GM12878 (cell line): ENCODE results near the gene NID1. TPM values are rescaled to one million over a fixed set of nuclear protein-coding genes. Genes with fewer than 3 reads are reported as not detected.

Source experiments
- ATAC-seq: fragments of 200-7000 bp; cut with Tn5 transposase; 3 replicates; pipeline ENCODE4 v1.9.1; 2020; ENCODE audit warnings: mild to moderate bottlenecking, moderate library complexity
- BruUV-seq: library from RNA; stranded (reverse); fragments of 400-500 nt; replicated peaks from 2 replicates; lab custom pipeline; 2021; lab: Mats Ljungman, UMichigan
- CTCF ChIA-PET: fragments of 300-600 bp; sonication (Branson Sonifier 250); formaldehyde crosslinking; extraction: SDS; loops from one replicate; lab custom pipeline; 2021; ENCODE audit warnings: inconsistent platforms; lab: Yijun Ruan, JAX
- POLR2A ChIA-PET: fragments of 350-600 bp; formaldehyde crosslinking; extraction: SDS; loops from one replicate; lab custom pipeline; 2021; ENCODE audit warnings: inconsistent platforms; lab: Charles Lee
- RAD21 ChIA-PET: fragments of 300-600 bp; sonication (Branson Sonifier 250); formaldehyde crosslinking; loops from one replicate; lab custom pipeline; 2023; ENCODE audit warnings: antibody characterized with exemption; ENCODE audit not compliant: unreplicated experiment; lab: Charles Lee
- SMC1A ChIA-PET: fragments of 300-600 bp; sonication (Branson Sonifier 250); formaldehyde crosslinking; loops from one replicate; lab custom pipeline; 2023; ENCODE audit not compliant: unreplicated experiment, uncharacterized antibody; lab: Charles Lee
- DNase-seq: peaks from one replicate; pipeline ENCODE4 v3.0.0-alpha.2; 2011; ENCODE audit warnings: low read depth, low spot score
- FAIRE-seq: peaks from 3 replicates; lab custom pipeline; 2011; peaks lifted over from hg19 to GRCh38; lab: Jason Lieb, UNC
- H2AFZ ChIP-seq: 2 replicates; pipeline ENCODE4 v1.6.0; 2011; ENCODE audit warnings: low read depth, low read length, control low read depth; ENCODE audit not compliant: control insufficient read depth
- H3K27ac ChIP-seq: 2 replicates; pipeline ENCODE4 v1.5.1; 2011; ENCODE audit warnings: control low read depth; ENCODE audit not compliant: control insufficient read depth, insufficient read depth
- H3K27me3 ChIP-seq, 2 experiments: replicated peaks in 1 of 2; 2 replicates each; pipeline versions ENCODE4 v1.6.0 to v1.6.1; 2011; ENCODE audit warnings: low read length in 1 of 2; ENCODE audit not compliant: control insufficient read depth in 2 of 2, insufficient read depth in 2 of 2
- H3K36me3 ChIP-seq, 2 experiments: 2 replicates each; pipeline ENCODE4 v1.5.1; 2011; ENCODE audit warnings: low read length in 1 of 2; ENCODE audit not compliant: control insufficient read depth in 2 of 2, insufficient read depth in 2 of 2
- H3K4me1 ChIP-seq: 2 replicates; pipeline ENCODE4 v1.6.1; 2011; ENCODE audit warnings: mild to moderate bottlenecking, low read length, moderate library complexity, mixed read lengths; ENCODE audit not compliant: control insufficient read depth, insufficient read depth
- H3K4me2 ChIP-seq: 2 replicates; pipeline ENCODE4 v1.6.0; 2011; ENCODE audit warnings: control low read depth; ENCODE audit not compliant: control insufficient read depth, insufficient read depth
- H3K4me3 ChIP-seq: fragments of 200-600 bp; sonication (generic); 2 replicates; pipeline ENCODE4 v1.5.1; 2016
- H3K79me2 ChIP-seq: 2 replicates; pipeline ENCODE4 v1.6.0; 2011; ENCODE audit warnings: low read length; ENCODE audit not compliant: control insufficient read depth, insufficient read depth
- H3K9ac ChIP-seq: 2 replicates; pipeline ENCODE4 v1.8.0; 2011; ENCODE audit warnings: low read length, control low read depth, mixed read lengths; ENCODE audit not compliant: control insufficient read depth, insufficient read depth
- H3K9me3 ChIP-seq: replicated peaks from 3 replicates; pipeline ENCODE4 v1.5.1; 2011; ENCODE audit warnings: mild to moderate bottlenecking, low read length; ENCODE audit not compliant: control insufficient read depth, insufficient read depth
- H4K20me1 ChIP-seq: 2 replicates; pipeline ENCODE4 v1.6.0; 2011; ENCODE audit not compliant: control insufficient read depth, insufficient read depth
- CEBPB ChIP-seq, 2 experiments: fragments of 150-350 bp in 1 of 2; IDR thresholded peaks; 2 replicates each; pipeline ENCODE4 v1.6.1; 2012 to 2014; ENCODE audit warnings: low read depth in 2 of 2, low read length in 2 of 2, borderline replicate concordance in 1 of 2, inconsistent platforms in 1 of 2
- CREB1 ChIP-seq: IDR thresholded peaks from 2 replicates; pipeline ENCODE4 v1.6.1; 2012; ENCODE audit warnings: low read depth, mild to moderate bottlenecking, inconsistent platforms
- PKNOX1 ChIP-seq: fragments of 450-650 bp; IDR thresholded peaks from 2 replicates; pipeline ENCODE4 v1.6.1; 2016; ENCODE audit warnings: mild to moderate bottlenecking
- WGBS: methylation state at CpG from one replicate; pipeline ENCODE4 v1.1.6; 2016; ENCODE audit warnings: low lambda C conversion rate; ENCODE audit not compliant: insufficient replicate concordance, insufficient coverage; ENCODE audit errors: missing lambda C conversion rate; 5-methylcytosine and 5-hydroxymethylcytosine counted together
- in situ Hi-C: fragments of 300-500 bp; cut with MboI; formaldehyde crosslinking; loops from 9 replicates; pipeline ENCODE4 v1.14.3; 2018; ENCODE audit warnings: mixed read lengths
- intact Hi-C: fragments of 100-400 bp; cut with micrococcal nuclease; formaldehyde crosslinking; loops from one replicate; pipeline ENCODE4 v1.14.2; 2022; ENCODE audit not compliant: unreplicated experiment
- polyA plus RNA-seq, 11 experiments: library from polyadenylated mRNA; depleted of rRNA in 4 of 11; unstranded in 6 of 11; stranded (reverse) in 5 of 11; fragments of >200 nt; fragmentation: Nextera tagmentation in 4 of 11; fragmentation: Illumina TruSeq in 1 of 11; extraction: Ambion mirVana in 4 of 11; extraction: Trizol in 1 of 11; gene quantifications; 1 replicate in 1 of 11; 2 replicates in 10 of 11; pipeline versions ENCODE4 v1.2.1 to v1.2.3, GENCODE V29; 2011 to 2016; ENCODE audit warnings: inconsistent platforms in 2 of 11, missing spikeins in 2 of 11, low read depth in 1 of 11
- total RNA-seq, 4 experiments: library from RNA; depleted of rRNA in 3 of 4; stranded (reverse); fragments of >200 nt in 3 of 4; fragmentation: Illumina TruSeq in 1 of 4; extraction: Trizol in 1 of 4; gene quantifications; 2 replicates each; pipeline versions ENCODE4 v1.2.1 to v1.2.3, GENCODE V29; 2013 to 2021

Gene NID1
- total and polyA plus RNA-seq, 10 of the 15 experiments (the other 5 are each of a cell fraction or from before 2014, with no cell fraction given): 4.2 to 25.7 (median 11.3) TPM

GRCh38 chr1:236108027-236108648 lies 43.2 kb upstream of the NID1 start:
- no peaks in the 10 kb centered on the region; the same call in 1 of the 2 replicates for H4K20me1 ChIP-seq
- intact Hi-C loops: loop anchor here (5.0 to 10.0 kb wide), 4 partner anchors 97 to 1457 kb away; no protein-coding TSS in a partner anchor
- ChIA-PET POLR2A (interaction anchor here (1.5 kb wide), 1 partner anchor 33 kb away, joined by 3 read pairs; no protein-coding TSS in a partner anchor), RAD21 (interaction anchor here (0.6 to 1.8 kb wide), 7 partner anchors 9 to 396 kb away, joined by 3 to 13 read pairs (median 3); no protein-coding TSS in a partner anchor), SMC1A (interaction anchor here (0.7 to 4.2 kb wide), 11 partner anchors 9 to 382 kb away, joined by 3 to 30 read pairs (median 3); no protein-coding TSS in a partner anchor), CTCF (interaction anchor here (0.7 to 2.9 kb wide), 19 partner anchors 10 to 651 kb away, joined by 3 to 12 read pairs (median 3); no protein-coding TSS in a partner anchor)
- H2AFZ ChIP-seq: no peak overlapping the region
- H3K27me3 ChIP-seq: no peaks in the 10 kb centered on the region
- 83% methylated on average over 7 of the region's 7 CpGs for WGBS
- no peak overlapping the region for H3K9ac ChIP-seq
- no peaks in the 10 kb centered on the region for H3K9me3 ChIP-seq
- no peak overlapping the region for H3K27ac ChIP-seq
- H3K79me2 ChIP-seq: no peaks in the 10 kb centered on the region
- BruUV-seq: no TSS peak
- DNase-seq: no peak
- no peak overlapping the region for H3K4me3 ChIP-seq
- FAIRE-seq: no peak
- H3K4me1 ChIP-seq: no peaks in the 10 kb centered on the region
- no peaks in the 10 kb centered on the region for H3K36me3 ChIP-seq
- ATAC-seq: no peak
- TF ChIP-seq CREB1 (no peak), CEBPB (IDR thresholded peaks at IDR 0.05; ENCODE audit: borderline replicate concordance in 1 of 2, low read depth in 2 of 2, low read length in 2 of 2) (no peak), PKNOX1 (peak; percentile 31)
- in situ Hi-C loops: loop anchor here (5.0 to 25.0 kb wide), 5 partner anchors 179 to 1457 kb away; partner anchors contain the start of gene ERO1B
- H3K4me2 ChIP-seq: no peak overlapping the region
